ENCODE data around the gene SFXN4. TPM values are rescaled to one million over a fixed set of nuclear protein-coding genes. Genes with fewer than 3 reads are reported as not detected.
A peak's percentile ranks its signal among the peaks of the same experiment; 100 is the strongest.

SFXN4 gene, protein sequence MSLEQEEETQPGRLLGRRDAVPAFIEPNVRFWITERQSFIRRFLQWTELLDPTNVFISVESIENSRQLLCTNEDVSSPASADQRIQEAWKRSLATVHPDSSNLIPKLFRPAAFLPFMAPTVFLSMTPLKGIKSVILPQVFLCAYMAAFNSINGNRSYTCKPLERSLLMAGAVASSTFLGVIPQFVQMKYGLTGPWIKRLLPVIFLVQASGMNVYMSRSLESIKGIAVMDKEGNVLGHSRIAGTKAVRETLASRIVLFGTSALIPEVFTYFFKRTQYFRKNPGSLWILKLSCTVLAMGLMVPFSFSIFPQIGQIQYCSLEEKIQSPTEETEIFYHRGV
- 46.9 TPM for polyA plus RNA-seq (2012; ENCODE audit: insufficient read length, low read depth)

DNA sequence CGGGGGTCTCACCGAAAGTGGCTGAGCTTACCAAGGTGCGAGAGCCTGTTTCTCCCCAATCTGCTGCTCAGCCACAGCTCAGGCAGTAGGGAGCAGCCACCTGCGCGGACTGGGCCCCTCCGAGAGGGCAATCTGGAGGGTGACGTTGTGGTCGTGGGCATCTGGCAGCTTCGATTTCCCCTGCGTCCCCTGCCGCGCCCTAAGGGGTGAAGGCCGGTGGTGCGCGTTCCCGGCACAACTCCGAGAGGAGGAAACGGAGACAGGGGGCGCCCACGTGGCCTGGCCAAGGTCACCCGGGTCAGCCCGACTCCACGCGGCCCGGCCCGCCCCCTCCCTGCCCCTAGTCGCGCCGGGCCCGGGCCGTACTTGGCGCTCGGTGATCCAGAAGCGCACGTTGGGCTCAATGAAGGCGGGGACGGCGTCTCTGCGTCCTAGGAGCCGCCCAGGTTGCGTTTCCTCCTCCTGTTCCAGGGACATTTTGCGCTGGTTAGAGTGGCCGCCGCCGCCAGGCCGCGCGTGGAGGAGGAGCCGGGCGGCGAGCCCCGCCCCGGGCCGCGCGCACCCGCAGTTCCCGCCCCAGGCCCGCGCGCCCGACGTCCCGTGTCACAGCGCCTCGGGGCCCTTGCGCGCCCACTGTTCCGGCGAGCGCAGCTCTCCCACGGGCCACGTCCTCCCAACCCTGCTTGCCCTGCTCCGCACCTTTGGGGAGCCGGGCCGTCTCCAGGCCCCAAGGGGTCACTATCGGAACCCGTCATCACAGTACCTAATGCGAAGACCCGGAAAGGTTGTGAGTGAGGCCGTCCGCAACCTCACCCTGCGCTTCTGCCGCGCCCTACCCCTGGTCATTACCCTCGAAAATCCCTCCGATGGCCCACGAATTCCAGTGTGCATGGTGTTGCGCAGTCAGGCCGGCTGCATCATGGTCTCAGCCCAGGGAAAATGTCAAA, at the start of gene SFXN4:
Gene SFXN4 (minus strand): TSS at position 544 of the 947 bp plus-strand sequence. CDS start 67 bp downstream, at position 477.
- TF ChIP-seq FOXP2 (optimal IDR thresholded peaks at IDR 0.05; ENCODE audit: borderline replicate concordance, extremely low read depth, extremely low read length, insufficient read depth) (peak; percentile 34), TAF1 (IDR thresholded peaks at IDR 0.05; ENCODE audit: borderline replicate concordance, insufficient read depth, low read length) (no peak), SIN3A (IDR thresholded peaks at IDR 0.05; ENCODE audit: borderline replicate concordance, insufficient read depth, low read length) (0 out of 2 replicates have a peak, but pooled peaks have one; percentile 54), POLR2AphosphoS5 (IDR thresholded peaks at IDR 0.05; ENCODE audit: low read depth, low read length) (peak; percentile 56; the same call in 1 of the 2 replicates)
- TF ChIP-seq, protein P1, sequence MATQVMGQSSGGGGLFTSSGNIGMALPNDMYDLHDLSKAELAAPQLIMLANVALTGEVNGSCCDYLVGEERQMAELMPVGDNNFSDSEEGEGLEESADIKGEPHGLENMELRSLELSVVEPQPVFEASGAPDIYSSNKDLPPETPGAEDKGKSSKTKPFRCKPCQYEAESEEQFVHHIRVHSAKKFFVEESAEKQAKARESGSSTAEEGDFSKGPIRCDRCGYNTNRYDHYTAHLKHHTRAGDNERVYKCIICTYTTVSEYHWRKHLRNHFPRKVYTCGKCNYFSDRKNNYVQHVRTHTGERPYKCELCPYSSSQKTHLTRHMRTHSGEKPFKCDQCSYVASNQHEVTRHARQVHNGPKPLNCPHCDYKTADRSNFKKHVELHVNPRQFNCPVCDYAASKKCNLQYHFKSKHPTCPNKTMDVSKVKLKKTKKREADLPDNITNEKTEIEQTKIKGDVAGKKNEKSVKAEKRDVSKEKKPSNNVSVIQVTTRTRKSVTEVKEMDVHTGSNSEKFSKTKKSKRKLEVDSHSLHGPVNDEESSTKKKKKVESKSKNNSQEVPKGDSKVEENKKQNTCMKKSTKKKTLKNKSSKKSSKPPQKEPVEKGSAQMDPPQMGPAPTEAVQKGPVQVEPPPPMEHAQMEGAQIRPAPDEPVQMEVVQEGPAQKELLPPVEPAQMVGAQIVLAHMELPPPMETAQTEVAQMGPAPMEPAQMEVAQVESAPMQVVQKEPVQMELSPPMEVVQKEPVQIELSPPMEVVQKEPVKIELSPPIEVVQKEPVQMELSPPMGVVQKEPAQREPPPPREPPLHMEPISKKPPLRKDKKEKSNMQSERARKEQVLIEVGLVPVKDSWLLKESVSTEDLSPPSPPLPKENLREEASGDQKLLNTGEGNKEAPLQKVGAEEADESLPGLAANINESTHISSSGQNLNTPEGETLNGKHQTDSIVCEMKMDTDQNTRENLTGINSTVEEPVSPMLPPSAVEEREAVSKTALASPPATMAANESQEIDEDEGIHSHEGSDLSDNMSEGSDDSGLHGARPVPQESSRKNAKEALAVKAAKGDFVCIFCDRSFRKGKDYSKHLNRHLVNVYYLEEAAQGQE (IDR thresholded peaks at IDR 0.05; ENCODE audit: insufficient read depth in 1 of 2, low read depth in 2 of 2, low read length in 2 of 2) = 0 out of 4 replicates have a peak, but pooled peaks of 1 of the 2 experiments have one; percentile 13

DNA sequence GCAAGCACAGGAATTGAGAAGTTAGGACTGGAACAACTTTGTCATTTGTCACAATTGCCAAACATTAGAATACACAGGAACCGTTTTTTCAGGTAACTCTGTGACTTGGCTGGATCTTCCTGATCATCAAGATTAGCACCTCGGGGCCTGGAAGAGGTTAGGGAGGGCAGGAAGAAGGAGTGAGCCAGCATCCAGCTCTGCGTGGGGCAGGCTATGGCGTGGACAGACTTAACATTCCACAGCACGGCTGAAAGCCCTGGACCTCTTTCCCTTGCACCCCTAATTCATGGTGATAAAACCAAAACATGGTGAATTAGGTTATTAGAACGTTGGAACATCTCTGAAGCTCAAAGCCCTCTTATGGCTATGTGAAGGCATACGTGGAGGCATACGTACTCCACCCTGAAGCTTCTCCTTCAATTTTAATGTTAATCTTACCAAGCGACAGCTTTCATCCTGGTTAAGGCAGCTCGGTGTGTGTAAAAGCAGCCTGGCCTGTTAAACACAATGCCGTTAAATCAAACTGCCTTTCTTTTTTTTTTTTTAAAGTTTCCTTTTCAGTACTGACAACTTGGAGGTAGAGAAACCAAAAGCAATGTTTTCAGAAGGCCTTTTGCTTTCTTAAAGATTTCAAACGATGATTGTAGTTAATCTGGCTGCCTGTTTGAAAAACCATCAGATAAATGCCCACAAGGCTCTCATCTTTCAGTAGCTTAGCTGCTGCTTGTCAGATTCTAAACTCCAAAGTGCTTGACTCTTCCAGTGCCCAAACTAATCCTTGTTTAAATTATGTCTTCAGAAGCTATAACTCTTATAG, 46.3 kb upstream of the SFXN4 start:
- no peak for TF ChIP-seq SIN3A (IDR thresholded peaks at IDR 0.05; ENCODE audit: borderline replicate concordance, insufficient read depth, low read length)

DNA sequence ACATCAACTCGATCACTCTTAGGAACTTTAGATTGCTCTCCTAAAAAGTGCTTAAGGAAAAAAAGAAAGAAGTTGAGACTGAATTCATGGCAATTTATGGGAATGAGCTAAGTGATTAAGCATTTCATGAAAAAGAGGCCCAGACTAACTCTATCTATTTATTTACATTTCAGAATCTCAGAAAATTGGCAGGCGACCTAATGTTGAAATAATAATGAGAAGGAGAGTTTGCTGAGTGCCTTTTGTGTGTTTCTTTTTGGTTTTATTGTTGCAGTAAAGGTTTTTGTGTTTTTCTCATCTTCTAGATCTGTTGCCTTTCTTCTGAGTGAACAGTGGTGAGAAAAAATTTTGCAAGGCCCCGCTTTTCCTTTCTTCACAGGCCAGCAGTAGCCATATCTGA, 45.7 kb upstream of the SFXN4 start:
- TF ChIP-seq FOXP2 (optimal IDR thresholded peaks at IDR 0.05; ENCODE audit: borderline replicate concordance, extremely low read depth, extremely low read length, insufficient read depth) (no peak), SIN3A (IDR thresholded peaks at IDR 0.05; ENCODE audit: borderline replicate concordance, insufficient read depth, low read length) (no peak), TAF1 (IDR thresholded peaks at IDR 0.05; ENCODE audit: borderline replicate concordance, insufficient read depth, low read length) (no peak), POLR2AphosphoS5 (IDR thresholded peaks at IDR 0.05; ENCODE audit: low read depth, low read length) (no peak)

DNA sequence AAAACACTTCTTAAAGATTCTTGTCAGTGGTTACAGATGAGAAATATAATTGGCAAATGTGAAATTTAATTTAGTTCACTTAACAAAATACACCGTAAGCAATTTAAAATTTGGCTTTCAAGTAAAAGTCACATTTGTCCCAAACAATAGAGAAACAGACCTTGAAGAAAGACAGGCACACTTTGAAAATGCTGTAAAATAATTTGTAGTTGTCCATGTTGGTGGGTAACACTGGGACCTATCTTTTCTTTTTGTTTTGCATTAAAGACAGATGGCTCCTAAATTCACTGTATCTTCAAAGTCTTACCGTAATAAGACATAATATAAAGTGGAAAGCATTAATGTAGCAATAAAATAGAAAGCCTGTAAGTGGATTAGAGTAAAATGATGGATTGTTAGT, 45.1 kb upstream of the SFXN4 start:
- TF ChIP-seq FOXP2 (optimal IDR thresholded peaks at IDR 0.05; ENCODE audit: borderline replicate concordance, extremely low read depth, extremely low read length, insufficient read depth) (no peak), POLR2AphosphoS5 (IDR thresholded peaks at IDR 0.05; ENCODE audit: low read depth, low read length) (no peak), TAF1 (IDR thresholded peaks at IDR 0.05; ENCODE audit: borderline replicate concordance, insufficient read depth, low read length) (no peak), SIN3A (IDR thresholded peaks at IDR 0.05; ENCODE audit: borderline replicate concordance, insufficient read depth, low read length) (no peak)
- TF ChIP-seq, protein P1 (IDR thresholded peaks at IDR 0.05; ENCODE audit: insufficient read depth in 1 of 2, low read depth in 2 of 2, low read length in 2 of 2) = no peak

DNA sequence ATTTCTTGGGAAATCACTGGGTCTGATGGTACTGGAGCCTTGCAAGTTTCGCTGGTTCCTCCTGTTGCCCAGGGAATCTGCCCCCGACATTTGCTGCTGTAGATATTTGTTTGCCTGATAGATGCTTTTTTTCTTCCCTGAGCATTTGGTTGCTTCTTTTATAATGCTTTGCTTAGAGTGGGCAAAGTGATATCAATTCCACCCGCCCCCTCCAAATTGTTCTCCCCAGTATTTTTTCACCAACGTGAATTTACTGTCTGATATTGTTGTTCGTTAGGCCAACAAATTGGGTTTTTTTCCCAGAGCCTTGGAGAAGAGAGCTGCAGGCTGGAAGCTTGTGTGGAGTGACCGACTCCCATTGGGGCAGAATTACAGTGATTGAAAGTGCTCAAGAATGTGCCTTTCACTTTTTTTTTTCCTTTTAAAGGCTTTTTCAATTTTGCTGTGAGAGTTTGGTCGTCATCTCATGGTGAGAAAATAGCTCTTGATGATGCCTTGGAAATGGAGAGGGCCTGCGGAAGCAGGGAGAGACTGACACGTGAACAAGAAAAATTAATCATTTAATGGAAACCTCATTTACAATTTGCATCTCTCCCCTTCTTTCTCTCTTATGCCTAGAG, 44.3 kb upstream of the SFXN4 start:
- no peak for TF ChIP-seq TAF1 (IDR thresholded peaks at IDR 0.05; ENCODE audit: borderline replicate concordance, insufficient read depth, low read length)
- TF ChIP-seq, protein P1 (IDR thresholded peaks at IDR 0.05; ENCODE audit: insufficient read depth in 1 of 2, low read depth in 2 of 2, low read length in 2 of 2) = no peak

Data from PFSK-1 (cell line).